ENCODE results near the gene CLSTN2.

GRCh38 chr3:140347151-140347550 is 412.2 kb downstream of the CLSTN2 start:
- TF ChIP-seq CTCF (tag by site-specific recombination; IDR thresholded peaks at IDR 0.05), result no peak
- no peak for TF ChIP-seq ZBTB20 (tag by site-specific recombination; IDR thresholded peaks at IDR 0.05)
- no peak for TF ChIP-seq ZFP41 (tag by site-specific recombination; IDR thresholded peaks at IDR 0.05; ENCODE audit: borderline replicate concordance)
- TF ChIP-seq ZNF140 (tag by site-specific recombination; IDR thresholded peaks at IDR 0.05), result no peak
- TF ChIP-seq ZNF121 (tag by site-specific recombination; IDR thresholded peaks at IDR 0.05), result no peak
- no peak for TF ChIP-seq ZNF514 (tag by site-specific recombination; IDR thresholded peaks at IDR 0.05)
- TF ChIP-seq ZNF114 (tag by site-specific recombination; IDR thresholded peaks at IDR 0.05), result no peak
- TF ChIP-seq YY1 (tag by site-specific recombination; IDR thresholded peaks at IDR 0.05), result no peak
- TF ChIP-seq ZNF416 (tag by site-specific recombination; IDR thresholded peaks at IDR 0.05), result no peak
- no peak for TF ChIP-seq KLF16 (tag by site-specific recombination; IDR thresholded peaks at IDR 0.05)
- no peak for TF ChIP-seq ZNF10 (tag by site-specific recombination; IDR thresholded peaks at IDR 0.05)
- TF ChIP-seq ZNF449 (tag by site-specific recombination; IDR thresholded peaks at IDR 0.05), result no peak
- TF ChIP-seq ZNF23 (tag by site-specific recombination; IDR thresholded peaks at IDR 0.05; ENCODE audit: borderline replicate concordance), result no peak

All from HEK293 (cell line).